IPS-20b (cell line): Measurements from ENCODE around the gene CACNB1.

Experiments
- H3K27ac ChIP-seq: one replicate; pipeline ENCODE4 v1.5.1; 2013; ENCODE audit warnings: low read length
- H3K27me3 ChIP-seq: 2 replicates; pipeline ENCODE4 v1.6.1; 2013; ENCODE audit warnings: mild to moderate bottlenecking, low read length, inconsistent platforms; ENCODE audit not compliant: insufficient read depth
- H3K36me3 ChIP-seq: 2 replicates; pipeline ENCODE4 v1.6.1; 2013; ENCODE audit warnings: low read depth, mild to moderate bottlenecking, inconsistent platforms, low read length, moderate library complexity; ENCODE audit not compliant: insufficient read depth
- H3K4me1 ChIP-seq: 2 replicates; pipeline ENCODE4 v1.6.1; 2013; ENCODE audit warnings: mild to moderate bottlenecking, control low read depth, inconsistent platforms, low read length, moderate library complexity; ENCODE audit not compliant: insufficient read depth
- H3K4me3 ChIP-seq: 2 replicates; pipeline ENCODE4 v1.5.1; 2013; ENCODE audit warnings: mild to moderate bottlenecking, low read length, inconsistent platforms
- H3K9ac ChIP-seq: 2 replicates; pipeline ENCODE4 v1.6.1; 2013; ENCODE audit warnings: low read depth, mild to moderate bottlenecking, inconsistent platforms, low read length, moderate library complexity
- H3K9me3 ChIP-seq: 2 replicates; pipeline ENCODE4 v1.6.1; 2013; ENCODE audit warnings: mild to moderate bottlenecking, low read depth, low read length, inconsistent platforms; ENCODE audit not compliant: insufficient read depth

CACNB1 gene

GRCh38 chr17:39197380-39198185 is at the start of gene CACNB1:
Gene CACNB1 (minus strand): TSS chr17:39197669. CDS start chr17:39197495, 174 bp downstream.
- peak within 1 kb of the TSS; percentile 79; the same call in 1 of the 2 replicates for H3K9ac ChIP-seq
- no peaks in the 10 kb centered on the region for H3K9me3 ChIP-seq
- no peaks in the 10 kb centered on the region for H3K27me3 ChIP-seq
- H3K27ac ChIP-seq = peak within 1 kb of the TSS; percentile 80
- H3K4me3 ChIP-seq = peak within 1 kb of the TSS; percentile 85
- peaks cover 37% of the 10 kb centered on the region for H3K36me3 ChIP-seq
- peaks cover 16% of the 10 kb centered on the region; the same call in 1 of the 2 replicates for H3K4me1 ChIP-seq

DNA sequence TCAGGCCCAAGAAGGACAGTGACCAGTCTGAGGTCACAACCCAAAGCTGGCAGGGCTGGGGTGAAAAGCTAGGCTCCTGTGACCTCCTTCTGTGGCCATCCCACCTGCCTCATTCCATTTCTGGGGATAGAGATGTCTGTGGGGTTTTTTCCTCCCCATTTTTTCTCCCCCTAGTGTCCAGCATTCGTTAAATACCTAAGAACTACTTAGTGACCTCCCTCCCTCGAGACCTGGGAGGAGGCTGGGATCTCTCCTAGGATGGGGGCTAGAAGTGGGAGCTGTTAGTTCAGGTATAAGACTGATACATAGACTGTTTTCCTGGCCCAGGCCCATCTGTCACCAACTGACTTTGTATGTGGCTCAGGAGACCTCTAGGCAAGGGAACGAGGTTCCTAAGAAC is 48.8 kb upstream of the CACNB1 start:
- Histone ChIP-seq H3K4me1 (peaks cover 4% of the 10 kb centered on the region; the same call in 1 of the 2 replicates), H3K36me3 (no peaks in the 10 kb centered on the region), H3K27me3 (no peaks in the 10 kb centered on the region), H3K27ac (no peak overlapping the region), H3K9me3 (no peaks in the 10 kb centered on the region), H3K9ac (no peak overlapping the region), H3K4me3 (no peak overlapping the region)

- Histone ChIP-seq H3K4me3 (no peak overlapping the region), H3K4me1 (peaks cover 4% of the 10 kb centered on the region; the same call in 1 of the 2 replicates), H3K9ac (no peak overlapping the region)
Measured at GRCh38 chr17:39244600-39245570, 47.4 kb upstream of the CACNB1 start.

DNA sequence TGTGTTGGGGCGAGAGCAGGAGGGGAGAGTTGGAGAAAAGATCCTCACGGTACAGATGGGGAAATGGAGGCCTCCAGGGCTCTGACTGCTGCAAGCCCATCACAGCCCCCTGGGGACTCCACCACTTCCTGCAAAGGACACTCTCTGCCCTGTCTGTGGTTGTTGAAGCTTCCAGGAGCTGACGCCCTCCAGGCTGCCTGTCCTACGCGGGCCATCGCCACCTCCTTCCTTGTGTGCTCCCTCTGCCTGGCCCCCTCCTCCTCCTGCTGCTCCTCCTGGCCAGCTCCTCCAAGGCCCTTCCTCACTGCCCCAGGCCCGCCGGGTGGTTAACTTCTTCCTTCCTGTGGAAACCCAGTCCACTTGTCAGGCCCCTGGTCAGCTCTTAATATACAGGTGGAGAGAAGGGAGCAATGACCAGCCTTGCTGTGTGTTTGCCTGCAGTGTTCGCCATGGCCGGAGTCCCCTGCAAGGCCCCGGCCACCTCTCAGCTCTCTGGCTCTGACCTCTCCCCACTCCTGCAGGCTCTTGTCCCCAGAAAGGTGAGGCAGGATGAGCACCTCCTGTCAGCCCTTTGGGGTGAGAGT is 46.6 kb upstream of the CACNB1 start:
- Histone ChIP-seq H3K4me3 (no peak overlapping the region), H3K27me3 (no peaks in the 10 kb centered on the region), H3K27ac (no peak overlapping the region), H3K36me3 (no peaks in the 10 kb centered on the region), H3K9ac (no peak overlapping the region), H3K9me3 (no peaks in the 10 kb centered on the region), H3K4me1 (peaks cover 4% of the 10 kb centered on the region; the same call in 1 of the 2 replicates)

More at GRCh38 chr17:39244600-39245570, 47.4 kb upstream of the CACNB1 start:
- no peak overlapping the region for H3K27ac ChIP-seq
- H3K9me3 ChIP-seq = no peaks in the 10 kb centered on the region
- no peaks in the 10 kb centered on the region for H3K36me3 ChIP-seq
- no peaks in the 10 kb centered on the region for H3K27me3 ChIP-seq

DNA sequence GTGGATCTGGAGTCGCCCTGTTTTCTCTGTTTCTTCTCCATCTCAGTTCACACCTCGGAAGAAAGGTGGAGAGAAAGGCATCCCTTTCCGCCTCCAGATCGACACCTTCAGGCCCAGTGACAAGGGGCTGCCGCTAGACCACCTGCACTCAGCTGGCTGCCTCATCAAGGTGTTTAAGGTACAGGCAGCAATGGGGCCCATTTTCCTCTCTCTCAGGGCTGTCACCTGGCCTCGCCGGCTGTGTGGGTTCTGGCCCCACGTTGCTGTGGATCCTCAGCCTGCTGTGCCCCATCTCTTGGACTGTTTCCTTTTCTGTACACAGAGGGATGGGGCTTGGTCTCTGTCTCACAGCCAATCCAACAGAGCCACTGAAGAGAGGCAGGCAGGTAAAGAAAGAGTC is 45.7 kb upstream of the CACNB1 start:
- Histone ChIP-seq H3K4me1 (peaks cover 4% of the 10 kb centered on the region; the same call in 1 of the 2 replicates), H3K9ac (no peak overlapping the region), H3K9me3 (no peaks in the 10 kb centered on the region), H3K27ac (no peak overlapping the region), H3K27me3 (no peaks in the 10 kb centered on the region; the same call in 1 of the 2 replicates), H3K36me3 (no peaks in the 10 kb centered on the region), H3K4me3 (no peak overlapping the region)

DNA sequence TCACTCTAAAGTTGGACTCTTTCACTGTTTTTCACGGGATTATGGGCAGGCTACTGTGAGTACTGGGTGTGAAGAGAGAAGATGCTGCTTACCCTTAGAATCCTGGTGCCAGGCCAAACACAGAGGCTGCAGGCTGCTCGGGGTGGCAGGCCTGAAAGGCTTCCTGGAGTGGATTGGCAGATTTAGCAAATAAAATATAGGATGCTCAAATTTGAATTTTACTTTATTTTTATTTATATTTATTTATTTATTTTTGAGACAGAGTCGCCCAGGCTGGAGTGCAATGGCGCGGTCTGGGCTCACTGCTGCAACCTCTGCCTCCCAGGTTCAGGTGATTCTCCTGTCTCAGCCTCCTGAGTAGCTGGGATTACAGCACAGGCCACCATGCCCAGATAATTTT is 43.2 kb upstream of the CACNB1 start:
- Histone ChIP-seq H3K4me1 (peaks cover 4% of the 10 kb centered on the region; the same call in 1 of the 2 replicates), H3K27ac (no peak overlapping the region), H3K4me3 (no peak overlapping the region)

GRCh38 chr17:39239640-39240314 is 42.3 kb upstream of the CACNB1 start:
- Histone ChIP-seq H3K9ac (no peak overlapping the region; the same call in 1 of the 2 replicates), H3K4me1 (peaks cover 4% of the 10 kb centered on the region; the same call in 1 of the 2 replicates), H3K27ac (no peak overlapping the region), H3K9me3 (no peaks in the 10 kb centered on the region), H3K27me3 (no peaks in the 10 kb centered on the region; the same call in 1 of the 2 replicates), H3K4me3 (peak overlapping the region; percentile 52; the same call in 1 of the 2 replicates), H3K36me3 (no peaks in the 10 kb centered on the region)

More for the DNA sequence above, 43.2 kb upstream of the CACNB1 start:
- no peak overlapping the region for H3K9ac ChIP-seq
- H3K27me3 ChIP-seq = no peaks in the 10 kb centered on the region; the same call in 1 of the 2 replicates
- H3K36me3 ChIP-seq = no peaks in the 10 kb centered on the region
- no peaks in the 10 kb centered on the region for H3K9me3 ChIP-seq

GRCh38 chr17:39238311-39238972 is 41.0 kb upstream of the CACNB1 start:
- Histone ChIP-seq H3K4me1 (no peaks in the 10 kb centered on the region), H3K9ac (no peak overlapping the region), H3K36me3 (no peaks in the 10 kb centered on the region), H3K27me3 (no peaks in the 10 kb centered on the region; the same call in 1 of the 2 replicates), H3K9me3 (no peaks in the 10 kb centered on the region), H3K27ac (no peak overlapping the region), H3K4me3 (no peak overlapping the region)

DNA sequence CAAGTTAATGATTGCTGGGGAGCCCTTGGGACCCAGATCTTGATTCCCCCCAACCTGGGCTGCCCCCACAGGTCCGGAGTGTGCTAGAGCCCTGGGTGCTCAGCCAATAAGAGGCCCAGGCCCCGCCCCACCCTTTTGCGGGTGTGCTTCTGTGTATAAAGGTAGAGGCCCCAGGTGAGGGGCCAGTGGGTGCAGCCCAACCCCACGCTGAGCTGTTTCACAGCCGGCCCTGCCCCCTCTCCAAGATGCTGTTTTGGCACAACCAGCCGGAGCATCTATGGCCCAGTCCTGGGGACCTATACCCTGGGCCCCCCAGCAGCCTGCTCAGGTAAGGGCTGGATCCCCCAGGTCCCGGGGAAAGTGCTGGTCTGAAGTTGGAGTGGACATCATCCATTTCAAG is 40.1 kb upstream of the CACNB1 start:
- Histone ChIP-seq H3K4me3 (no peak overlapping the region), H3K27ac (no peak overlapping the region), H3K9ac (no peak overlapping the region), H3K4me1 (no peaks in the 10 kb centered on the region), H3K27me3 (peaks cover 4% of the 10 kb centered on the region; the same call in 1 of the 2 replicates), H3K9me3 (no peaks in the 10 kb centered on the region), H3K36me3 (no peaks in the 10 kb centered on the region)

DNA sequence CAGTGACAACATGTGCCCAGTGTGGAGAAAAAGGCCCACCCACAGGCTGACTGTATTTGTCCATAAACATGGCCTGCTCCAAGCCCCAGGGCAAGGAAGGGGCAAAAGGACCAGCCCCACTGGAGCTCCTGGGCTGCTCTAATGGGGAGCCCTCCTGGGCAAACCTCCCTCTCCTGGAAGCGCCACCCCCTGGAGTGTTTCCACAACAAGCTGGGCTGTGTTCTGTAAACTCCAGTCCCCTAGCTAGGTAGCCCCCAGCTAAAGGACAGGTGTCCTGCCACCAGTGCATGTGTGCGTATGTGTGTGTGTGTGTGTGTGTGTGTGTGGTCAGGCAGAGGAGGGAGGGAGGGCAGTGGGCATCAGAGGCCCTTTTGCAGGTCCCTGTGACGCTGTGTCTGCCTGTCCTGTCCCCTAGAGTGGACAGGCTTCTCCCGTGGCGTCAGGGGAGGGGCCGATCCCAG is 39.5 kb upstream of the CACNB1 start:
- H3K9me3 ChIP-seq = no peaks in the 10 kb centered on the region
- no peaks in the 10 kb centered on the region for H3K36me3 ChIP-seq
- no peaks in the 10 kb centered on the region; the same call in 1 of the 2 replicates for H3K4me1 ChIP-seq
- peaks cover 9% of the 10 kb centered on the region for H3K27me3 ChIP-seq
- H3K4me3 ChIP-seq = no peak overlapping the region
- H3K27ac ChIP-seq = no peak overlapping the region
- H3K9ac ChIP-seq = no peak overlapping the region
